K562 (cell line): Measurements from ENCODE around the gene ATAD2B.

Experiments used
- BCL6 ChIP-seq: fragments of 250-450 bp; sonication (Bioruptor Pico); IDR thresholded peaks from 2 replicates; pipeline ENCODE4 v1.4.0; 2020
- GABPA ChIP-seq: fragments of 200-800 bp; sonication (Bioruptor generic); conservative IDR thresholded peaks from 2 replicates; pipeline ENCODE4 v1.6.1; 2016; ENCODE audit warnings: low read depth, missing genetic modification characterization, missing compliant biosample characterization
- SIX5 ChIP-seq, 2 experiments: IDR thresholded peaks; 2 replicates each; pipeline ENCODE4 v1.6.1; 2011; ENCODE audit warnings: low read length in 2 of 2, borderline replicate concordance in 1 of 2, low read depth in 1 of 2, mild to moderate bottlenecking in 1 of 2, moderate library complexity in 1 of 2; ENCODE audit not compliant: insufficient read depth in 1 of 2
- TF ChIP-seq, protein P1 (sequence below), 2 experiments: fragments of 450-650 bp in 1 of 2; IDR thresholded peaks; 2 replicates each; pipeline ENCODE4 v1.6.1; 2011 to 2017; ENCODE audit warnings: low read depth in 2 of 2, antibody characterized with exemption in 1 of 2, borderline replicate concordance in 1 of 2, low read length in 1 of 2, mild to moderate bottlenecking in 1 of 2, mixed read lengths in 1 of 2; ENCODE audit not compliant: control insufficient read depth in 1 of 2

DNA sequence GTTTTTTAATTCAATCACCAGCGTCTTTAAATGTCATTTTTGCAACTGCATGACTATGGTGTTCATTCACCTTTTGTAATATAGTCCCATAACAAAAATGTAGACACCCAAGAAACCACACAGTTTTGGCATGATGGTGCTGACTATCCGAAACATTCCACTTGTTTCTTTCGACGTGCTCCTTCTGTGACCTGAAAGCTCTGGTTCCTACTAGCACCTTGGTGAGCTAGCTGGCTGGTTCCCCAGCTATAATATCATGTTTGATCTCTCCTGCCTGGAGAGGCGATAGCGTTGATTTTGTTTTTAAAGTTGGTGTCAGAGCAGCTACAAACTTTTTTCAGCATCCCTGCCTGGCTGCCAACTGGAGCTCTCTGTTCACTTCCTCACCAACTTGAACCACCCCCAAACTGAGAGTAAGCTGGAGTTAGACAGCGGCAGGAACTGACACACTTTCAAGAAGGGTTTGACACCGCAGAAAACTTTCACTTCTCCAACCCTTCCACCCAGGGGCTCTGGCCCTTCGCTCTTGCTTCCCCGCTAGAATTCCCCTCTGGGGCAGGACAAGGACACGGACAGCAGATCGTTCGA lies 1.1 kb downstream of the ATAD2B start:
- TF ChIP-seq SIX5 (IDR thresholded peaks at IDR 0.05; ENCODE audit: borderline replicate concordance in 1 of 2, insufficient read depth in 1 of 2, low read depth in 1 of 2, low read length in 2 of 2) (no peak), BCL6 (CRISPR knock-in tag) (no peak), GABPA (tag) (no peak)
- TF ChIP-seq, protein P1, sequence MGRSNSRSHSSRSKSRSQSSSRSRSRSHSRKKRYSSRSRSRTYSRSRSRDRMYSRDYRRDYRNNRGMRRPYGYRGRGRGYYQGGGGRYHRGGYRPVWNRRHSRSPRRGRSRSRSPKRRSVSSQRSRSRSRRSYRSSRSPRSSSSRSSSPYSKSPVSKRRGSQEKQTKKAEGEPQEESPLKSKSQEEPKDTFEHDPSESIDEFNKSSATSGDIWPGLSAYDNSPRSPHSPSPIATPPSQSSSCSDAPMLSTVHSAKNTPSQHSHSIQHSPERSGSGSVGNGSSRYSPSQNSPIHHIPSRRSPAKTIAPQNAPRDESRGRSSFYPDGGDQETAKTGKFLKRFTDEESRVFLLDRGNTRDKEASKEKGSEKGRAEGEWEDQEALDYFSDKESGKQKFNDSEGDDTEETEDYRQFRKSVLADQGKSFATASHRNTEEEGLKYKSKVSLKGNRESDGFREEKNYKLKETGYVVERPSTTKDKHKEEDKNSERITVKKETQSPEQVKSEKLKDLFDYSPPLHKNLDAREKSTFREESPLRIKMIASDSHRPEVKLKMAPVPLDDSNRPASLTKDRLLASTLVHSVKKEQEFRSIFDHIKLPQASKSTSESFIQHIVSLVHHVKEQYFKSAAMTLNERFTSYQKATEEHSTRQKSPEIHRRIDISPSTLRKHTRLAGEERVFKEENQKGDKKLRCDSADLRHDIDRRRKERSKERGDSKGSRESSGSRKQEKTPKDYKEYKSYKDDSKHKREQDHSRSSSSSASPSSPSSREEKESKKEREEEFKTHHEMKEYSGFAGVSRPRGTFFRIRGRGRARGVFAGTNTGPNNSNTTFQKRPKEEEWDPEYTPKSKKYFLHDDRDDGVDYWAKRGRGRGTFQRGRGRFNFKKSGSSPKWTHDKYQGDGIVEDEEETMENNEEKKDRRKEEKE (IDR thresholded peaks at IDR 0.05; ENCODE audit: borderline replicate concordance in 1 of 2, control insufficient read depth in 1 of 2, low read depth in 2 of 2, low read length in 1 of 2), result no peak
